HepG2 (cell line): ENCODE results near the gene NDUFB7. TPM values are rescaled to one million over a fixed set of nuclear protein-coding genes. Genes with fewer than 3 reads are reported as not detected.
A peak's percentile ranks its signal among the peaks of the same experiment; 100 is the strongest.

Source experiments
- BCL6 ChIP-seq: IDR thresholded peaks from 2 replicates; pipeline ENCODE4 v1.6.1; 2016; ENCODE audit warnings: missing genetic modification reagents, missing compliant biosample characterization
- CBX5 ChIP-seq: sonication (generic); formaldehyde crosslinking; IDR thresholded peaks from 2 replicates; pipeline ENCODE4 v1.4.0; 2020; ENCODE audit warnings: missing genetic modification reagents, borderline replicate concordance
- E2F2 ChIP-seq: sonication (generic); formaldehyde crosslinking; IDR thresholded peaks from 2 replicates; pipeline ENCODE4 v1.4.0; 2020; ENCODE audit warnings: missing genetic modification reagents, borderline replicate concordance
- FOXP1 ChIP-seq, 2 experiments: fragments of 450-650 bp in 1 of 2; IDR thresholded peaks; 2 replicates each; pipeline ENCODE4 v1.6.1; 2017 to 2018; ENCODE audit warnings: antibody characterized with exemption in 1 of 2
- GTF2F1 ChIP-seq: fragments of 150-350 bp; IDR thresholded peaks from 2 replicates; pipeline ENCODE4 v1.6.1; 2014; ENCODE audit warnings: low read length
- HOMEZ ChIP-seq: IDR thresholded peaks from 2 replicates; pipeline ENCODE4 v1.6.1; 2016; ENCODE audit warnings: low read depth
- IRF9 ChIP-seq: sonication (generic); formaldehyde crosslinking; IDR thresholded peaks from 2 replicates; pipeline ENCODE4 v1.8.0; 2022; ENCODE audit warnings: missing genetic modification reagents, mild to moderate bottlenecking, borderline replicate concordance
- JUNB ChIP-seq: sonication (generic); formaldehyde crosslinking; IDR thresholded peaks from 2 replicates; pipeline ENCODE4 v1.8.0; 2022; ENCODE audit warnings: missing genetic modification reagents, mild to moderate bottlenecking, borderline replicate concordance
- KDM1A ChIP-seq: IDR thresholded peaks from 2 replicates; pipeline ENCODE4 v1.6.1; 2016; ENCODE audit warnings: missing compliant biosample characterization
- MLLT10 ChIP-seq: sonication (generic); formaldehyde crosslinking; IDR thresholded peaks from 2 replicates; pipeline ENCODE4 v1.4.0; 2020; ENCODE audit warnings: missing genetic modification reagents
- NR3C1 ChIP-seq: sonication (generic); formaldehyde crosslinking; IDR thresholded peaks from 2 replicates; pipeline ENCODE4 v1.4.0; 2020; ENCODE audit warnings: missing genetic modification reagents
- SIX4 ChIP-seq: sonication (generic); formaldehyde crosslinking; IDR thresholded peaks from 2 replicates; pipeline ENCODE4 v1.4.0; 2020; ENCODE audit warnings: missing genetic modification reagents
- USF2 ChIP-seq, 2 experiments: sonication (generic) in 1 of 2; formaldehyde crosslinking in 1 of 2; IDR thresholded peaks; 2 replicates each; pipeline versions ENCODE4 v1.5.1 to v1.6.1; 2011 to 2020; ENCODE audit warnings: borderline replicate concordance in 1 of 2, low read depth in 1 of 2, low read length in 1 of 2, mild to moderate bottlenecking in 1 of 2, missing genetic modification reagents in 1 of 2, moderate library complexity in 1 of 2
- WIZ ChIP-seq: sonication (generic); formaldehyde crosslinking; IDR thresholded peaks from 2 replicates; pipeline ENCODE4 v1.5.1; 2020; ENCODE audit warnings: mild to moderate bottlenecking, missing genetic modification reagents
- ZBTB38 ChIP-seq: sonication (generic); formaldehyde crosslinking; IDR thresholded peaks from 2 replicates; pipeline ENCODE4 v1.5.1; 2020; ENCODE audit warnings: mild to moderate bottlenecking, missing genetic modification reagents
- ZFP1 ChIP-seq: IDR thresholded peaks from 2 replicates; pipeline ENCODE4 v1.6.1; 2016
- ZKSCAN1 ChIP-seq: fragments of 150-350 bp; IDR thresholded peaks from 2 replicates; pipeline ENCODE4 v1.6.1; 2014; ENCODE audit warnings: low read length
- ZNF121 ChIP-seq: sonication (generic); formaldehyde crosslinking; IDR thresholded peaks from 2 replicates; pipeline ENCODE4 v1.5.0; 2020; ENCODE audit warnings: mild to moderate bottlenecking, missing genetic modification reagents
- ZNF263 ChIP-seq: sonication (generic); formaldehyde crosslinking; IDR thresholded peaks from 2 replicates; pipeline ENCODE4 v1.4.0; 2020; ENCODE audit warnings: missing genetic modification reagents
- ZNF274 ChIP-seq: sonication (generic); formaldehyde crosslinking; IDR thresholded peaks from 2 replicates; pipeline ENCODE4 v1.5.1; 2020; ENCODE audit warnings: mild to moderate bottlenecking, missing genetic modification reagents
- ZNF572 ChIP-seq: sonication (generic); formaldehyde crosslinking; IDR thresholded peaks from 2 replicates; pipeline ENCODE4 v1.5.1; 2020; ENCODE audit warnings: mild to moderate bottlenecking, missing genetic modification reagents
- ZNF652 ChIP-seq: IDR thresholded peaks from 2 replicates; pipeline ENCODE4 v1.6.1; 2016; ENCODE audit warnings: low read depth, borderline replicate concordance
- ZNF674 ChIP-seq: sonication (generic); formaldehyde crosslinking; IDR thresholded peaks from 2 replicates; pipeline ENCODE4 v1.5.0; 2020; ENCODE audit warnings: low read depth, mild to moderate bottlenecking, missing genetic modification reagents
- ZNF878 ChIP-seq: sonication (generic); formaldehyde crosslinking; IDR thresholded peaks from 2 replicates; pipeline ENCODE4 v1.8.1; 2023; ENCODE audit warnings: mild to moderate bottlenecking, missing genetic modification reagents, moderate library complexity
- ZSCAN12 ChIP-seq: sonication (generic); formaldehyde crosslinking; IDR thresholded peaks from 2 replicates; pipeline ENCODE4 v1.9.0; 2021; ENCODE audit warnings: mild to moderate bottlenecking, missing genetic modification reagents
- ZSCAN20 ChIP-seq: sonication (generic); formaldehyde crosslinking; IDR thresholded peaks from 2 replicates; pipeline ENCODE4 v1.4.0; 2020; ENCODE audit warnings: missing genetic modification reagents, mild to moderate bottlenecking, borderline replicate concordance
- polyA plus RNA-seq, 8 experiments: library from polyadenylated mRNA; depleted of rRNA in 3 of 8; stranded (reverse) in 7 of 8; unstranded in 1 of 8; fragments of >200 nt; fragmentation: Illumina TruSeq in 4 of 8; extraction: Trizol in 4 of 8; gene quantifications; 2 replicates each; pipeline versions ENCODE4 v1.2.1 to v1.2.3, GENCODE V29; 2011 to 2016; ENCODE audit warnings: low read depth in 4 of 8, missing spikeins in 1 of 8, mixed read lengths in 1 of 8; ENCODE audit not compliant: insufficient read depth in 1 of 8
- total RNA-seq, 5 experiments: library from RNA; depleted of rRNA; stranded (reverse); fragments of >200 nt; fragmentation: Illumina TruSeq; extraction: Trizol; gene quantifications; 2 replicates each; pipeline ENCODE4 v1.2.3, GENCODE V29; 2016; ENCODE audit warnings: low read depth in 1 of 5

The NDUFB7 gene
- total and polyA plus RNA-seq, 2 of the 13 experiments (the other 11 are each of a cell fraction or from before 2014, with no cell fraction given): 156 to 198 TPM

GRCh38 chr19:14517840-14518505 lies 53.9 kb downstream of the NDUFB7 start, which contains the start of gene DNAJB1 (continued):
- TF ChIP-seq GTF2F1: peak; percentile 70
- TF ChIP-seq JUNB (CRISPR knock-in tag): no peak
- TF ChIP-seq ZKSCAN1: no peak
- TF ChIP-seq CBX5 (CRISPR knock-in tag): peak; percentile 59; the same call in 1 of the 2 replicates
- no peak for TF ChIP-seq ZNF263 (CRISPR knock-in tag)
- TF ChIP-seq ZFP1 (CRISPR knock-in tag): no peak
- no peak for TF ChIP-seq KDM1A (CRISPR knock-in tag)
- TF ChIP-seq ZNF572: no peak
- no peak for TF ChIP-seq WIZ (CRISPR knock-in tag)
- 0 out of 2 replicates have a peak, but pooled peaks have one; percentile 42 for TF ChIP-seq IRF9
- TF ChIP-seq ZSCAN20: 0 out of 2 replicates have a peak, but pooled peaks have one; percentile 18
- peak; percentile 11; the same call in 1 of the 2 replicates for TF ChIP-seq SIX4 (CRISPR knock-in tag)
- TF ChIP-seq ZBTB38 (CRISPR knock-in tag): no peak
- TF ChIP-seq NR3C1 (CRISPR knock-in tag): no peak
- peak; percentile 4; the same call in 1 of the 2 replicates for TF ChIP-seq HOMEZ
- no peak for TF ChIP-seq ZNF878 (CRISPR knock-in tag)
- TF ChIP-seq ZSCAN12 (CRISPR knock-in tag): 0 out of 2 replicates have a peak, but pooled peaks have one; percentile 44
- no peak for TF ChIP-seq BCL6 (CRISPR knock-in tag)
- no peak for TF ChIP-seq MLLT10 (CRISPR knock-in tag)
- TF ChIP-seq E2F2: peak; percentile 21; the same call in 1 of the 2 replicates
- no peak for TF ChIP-seq USF2 (IDR thresholded peaks at IDR 0.05; ENCODE audit: low read depth, low read length)
- no peak for TF ChIP-seq USF2 (CRISPR knock-in tag; IDR thresholded peaks at IDR 0.05; ENCODE audit: borderline replicate concordance)
- TF ChIP-seq ZNF674 (CRISPR knock-in tag): peak; percentile 76; the same call in 1 of the 2 replicates
- no peak for TF ChIP-seq ZNF652
- no peak for TF ChIP-seq FOXP1 (IDR thresholded peaks at IDR 0.05)
- TF ChIP-seq FOXP1 (CRISPR knock-in tag; IDR thresholded peaks at IDR 0.05): no peak
- no peak for TF ChIP-seq ZNF274 (CRISPR knock-in tag)
- no peak for TF ChIP-seq ZNF121
